GM18517 (cell line): ENCODE data around the gene CPNE4.
A peak's percentile ranks its signal among the peaks of the same experiment; 100 is the strongest.

ENCODE experiments used
- ATAC-seq: cut with Tn5 transposase; IDR thresholded peaks from one replicate; pipeline ENCODE4 v1.9.1; 2021; ENCODE audit warnings: mild to moderate bottlenecking, moderate library complexity; ENCODE audit not compliant: unreplicated experiment

The CPNE4 gene

GRCh38 chr3:131747466-131747865 lies 287.3 kb downstream of the CPNE4 start:
- ATAC-seq, result no peak

GRCh38 chr3:131744765-131745164 lies 290.0 kb downstream of the CPNE4 start:
- no peak for ATAC-seq

GRCh38 chr3:131743126-131743525 lies 291.7 kb downstream of the CPNE4 start:
- no peak for ATAC-seq

GRCh38 chr3:131739211-131739610 lies 295.6 kb downstream of the CPNE4 start:
- ATAC-seq, result no peak

GRCh38 chr3:131738095-131738494 lies 296.7 kb downstream of the CPNE4 start:
- ATAC-seq, result no peak

GRCh38 chr3:131735544-131735943 lies 299.3 kb downstream of the CPNE4 start:
- no peak for ATAC-seq

- no peak for ATAC-seq
Observed at GRCh38 chr3:131735116-131735515, 299.7 kb downstream of the CPNE4 start.

GRCh38 chr3:131733086-131733841 lies 301.6 kb downstream of the CPNE4 start:
- ATAC-seq, result no peak

- no peak for ATAC-seq
Observed at GRCh38 chr3:131731709-131732108, 303.1 kb downstream of the CPNE4 start.

GRCh38 chr3:131730581-131730980 lies 304.2 kb downstream of the CPNE4 start:
- ATAC-seq, result no peak

- ATAC-seq, result no peak
Observed at GRCh38 chr3:131729643-131730017, 305.2 kb downstream of the CPNE4 start.

GRCh38 chr3:131728898-131729642 lies 305.7 kb downstream of the CPNE4 start:
- no peak for ATAC-seq

GRCh38 chr3:131725414-131725813 lies 309.4 kb downstream of the CPNE4 start:
- no peak for ATAC-seq

GRCh38 chr3:131723343-131723742 lies 311.5 kb downstream of the CPNE4 start:
- no peak for ATAC-seq

- ATAC-seq, result no peak
Observed at GRCh38 chr3:131717493-131717892, 317.3 kb downstream of the CPNE4 start.

GRCh38 chr3:131716943-131717342 lies 317.9 kb downstream of the CPNE4 start:
- no peak for ATAC-seq

GRCh38 chr3:131716007-131716406 lies 318.8 kb downstream of the CPNE4 start:
- ATAC-seq, result no peak

GRCh38 chr3:131714585-131715220 lies 320.1 kb downstream of the CPNE4 start:
- peak; percentile 90 for ATAC-seq

GRCh38 chr3:131713416-131714123 lies 321.2 kb downstream of the CPNE4 start:
- ATAC-seq, result no peak

- no peak for ATAC-seq
Observed at GRCh38 chr3:131712662-131713061, 322.2 kb downstream of the CPNE4 start.

GRCh38 chr3:131711114-131711768 lies 323.6 kb downstream of the CPNE4 start:
- no peak for ATAC-seq
